GM12878 (cell line): ENCODE data around the gene CACNA1B. TPM values are rescaled to one million over a fixed set of nuclear protein-coding genes. Genes with fewer than 3 reads are reported as not detected.

Experiments used
- ATAC-seq: fragments of 200-7000 bp; cut with Tn5 transposase; 3 replicates; pipeline ENCODE4 v1.9.1; 2020; ENCODE audit warnings: mild to moderate bottlenecking, moderate library complexity
- BruUV-seq: library from RNA; stranded (reverse); fragments of 400-500 nt; replicated peaks from 2 replicates; lab custom pipeline; 2021; lab: Mats Ljungman, UMichigan
- CTCF ChIA-PET: fragments of 300-600 bp; sonication (Branson Sonifier 250); formaldehyde crosslinking; extraction: SDS; loops from one replicate; lab custom pipeline; 2021; ENCODE audit warnings: inconsistent platforms; lab: Yijun Ruan, JAX
- POLR2A ChIA-PET: fragments of 350-600 bp; formaldehyde crosslinking; extraction: SDS; loops from one replicate; lab custom pipeline; 2021; ENCODE audit warnings: inconsistent platforms; lab: Charles Lee
- RAD21 ChIA-PET: fragments of 300-600 bp; sonication (Branson Sonifier 250); formaldehyde crosslinking; loops from one replicate; lab custom pipeline; 2023; ENCODE audit warnings: antibody characterized with exemption; ENCODE audit not compliant: unreplicated experiment; lab: Charles Lee
- SMC1A ChIA-PET: fragments of 300-600 bp; sonication (Branson Sonifier 250); formaldehyde crosslinking; loops from one replicate; lab custom pipeline; 2023; ENCODE audit not compliant: unreplicated experiment, uncharacterized antibody; lab: Charles Lee
- DNase-seq: peaks from one replicate; pipeline ENCODE4 v3.0.0-alpha.2; 2011; ENCODE audit warnings: low read depth, low spot score
- FAIRE-seq: peaks from 3 replicates; lab custom pipeline; 2011; peaks lifted over from hg19 to GRCh38; lab: Jason Lieb, UNC
- H2AFZ ChIP-seq: 2 replicates; pipeline ENCODE4 v1.6.0; 2011; ENCODE audit warnings: low read depth, low read length, control low read depth; ENCODE audit not compliant: control insufficient read depth
- H3K27ac ChIP-seq: 2 replicates; pipeline ENCODE4 v1.5.1; 2011; ENCODE audit warnings: control low read depth; ENCODE audit not compliant: control insufficient read depth, insufficient read depth
- H3K27me3 ChIP-seq, 2 experiments: replicated peaks in 1 of 2; 2 replicates each; pipeline versions ENCODE4 v1.6.0 to v1.6.1; 2011; ENCODE audit warnings: low read length in 1 of 2; ENCODE audit not compliant: control insufficient read depth in 2 of 2, insufficient read depth in 2 of 2
- H3K36me3 ChIP-seq, 2 experiments: 2 replicates each; pipeline ENCODE4 v1.5.1; 2011; ENCODE audit warnings: low read length in 1 of 2; ENCODE audit not compliant: control insufficient read depth in 2 of 2, insufficient read depth in 2 of 2
- H3K4me1 ChIP-seq: 2 replicates; pipeline ENCODE4 v1.6.1; 2011; ENCODE audit warnings: mild to moderate bottlenecking, low read length, moderate library complexity, mixed read lengths; ENCODE audit not compliant: control insufficient read depth, insufficient read depth
- H3K4me2 ChIP-seq: 2 replicates; pipeline ENCODE4 v1.6.0; 2011; ENCODE audit warnings: control low read depth; ENCODE audit not compliant: control insufficient read depth, insufficient read depth
- H3K4me3 ChIP-seq: fragments of 200-600 bp; sonication (generic); 2 replicates; pipeline ENCODE4 v1.5.1; 2016
- H3K79me2 ChIP-seq: 2 replicates; pipeline ENCODE4 v1.6.0; 2011; ENCODE audit warnings: low read length; ENCODE audit not compliant: control insufficient read depth, insufficient read depth
- H3K9ac ChIP-seq: 2 replicates; pipeline ENCODE4 v1.8.0; 2011; ENCODE audit warnings: low read length, control low read depth, mixed read lengths; ENCODE audit not compliant: control insufficient read depth, insufficient read depth
- H3K9me3 ChIP-seq: replicated peaks from 3 replicates; pipeline ENCODE4 v1.5.1; 2011; ENCODE audit warnings: mild to moderate bottlenecking, low read length; ENCODE audit not compliant: control insufficient read depth, insufficient read depth
- H4K20me1 ChIP-seq: 2 replicates; pipeline ENCODE4 v1.6.0; 2011; ENCODE audit not compliant: control insufficient read depth, insufficient read depth
- FOS ChIP-seq: IDR thresholded peaks from 3 replicates; pipeline ENCODE4 v1.6.1; 2011; ENCODE audit warnings: borderline replicate concordance; ENCODE audit not compliant: insufficient read length; ENCODE audit errors: extremely low read depth
- GABPA ChIP-seq: IDR thresholded peaks from 2 replicates; pipeline ENCODE4 v1.6.1; 2014; ENCODE audit warnings: antibody characterized with exemption, low read depth, mild to moderate bottlenecking, inconsistent platforms
- IKZF2 ChIP-seq, 2 experiments: fragments of 450-650 bp; IDR thresholded peaks; 2 replicates each; pipeline ENCODE4 v1.6.1; 2017; ENCODE audit warnings: mild to moderate bottlenecking in 2 of 2, moderate library complexity in 2 of 2
- NFYA ChIP-seq: IDR thresholded peaks from 2 replicates; pipeline ENCODE4 v1.6.1; 2011; ENCODE audit warnings: low read depth, mild to moderate bottlenecking, low read length, improper control_type of control experiment, borderline replicate concordance
- RB1 ChIP-seq: fragments of 450-650 bp; formaldehyde crosslinking; IDR thresholded peaks from 2 replicates; pipeline ENCODE4 v1.6.1; 2017; ENCODE audit warnings: mild to moderate bottlenecking, borderline replicate concordance
- TARDBP ChIP-seq: IDR thresholded peaks from 2 replicates; pipeline ENCODE4 v1.6.1; 2016; ENCODE audit warnings: borderline replicate concordance
- TCF3 ChIP-seq: IDR thresholded peaks from 2 replicates; pipeline ENCODE4 v1.6.1; 2012; ENCODE audit warnings: low read depth, mild to moderate bottlenecking, low read length, borderline replicate concordance; ENCODE audit not compliant: insufficient read depth
- TCF7 ChIP-seq: IDR thresholded peaks from 2 replicates; pipeline ENCODE4 v1.6.1; 2014; ENCODE audit warnings: antibody characterized with exemption, borderline replicate concordance
- WGBS: methylation state at CpG from one replicate; pipeline ENCODE4 v1.1.6; 2016; ENCODE audit warnings: low lambda C conversion rate; ENCODE audit not compliant: insufficient replicate concordance, insufficient coverage; ENCODE audit errors: missing lambda C conversion rate; 5-methylcytosine and 5-hydroxymethylcytosine counted together
- in situ Hi-C: fragments of 300-500 bp; cut with MboI; formaldehyde crosslinking; loops from 9 replicates; pipeline ENCODE4 v1.14.3; 2018; ENCODE audit warnings: mixed read lengths
- intact Hi-C: fragments of 100-400 bp; cut with micrococcal nuclease; formaldehyde crosslinking; loops from one replicate; pipeline ENCODE4 v1.14.2; 2022; ENCODE audit not compliant: unreplicated experiment
- polyA plus RNA-seq, 11 experiments: library from polyadenylated mRNA; depleted of rRNA in 4 of 11; unstranded in 6 of 11; stranded (reverse) in 5 of 11; fragments of >200 nt; fragmentation: Nextera tagmentation in 4 of 11; fragmentation: Illumina TruSeq in 1 of 11; extraction: Ambion mirVana in 4 of 11; extraction: Trizol in 1 of 11; gene quantifications; 1 replicate in 1 of 11; 2 replicates in 10 of 11; pipeline versions ENCODE4 v1.2.1 to v1.2.3, GENCODE V29; 2011 to 2016; ENCODE audit warnings: inconsistent platforms in 2 of 11, missing spikeins in 2 of 11, low read depth in 1 of 11
- total RNA-seq, 4 experiments: library from RNA; depleted of rRNA in 3 of 4; stranded (reverse); fragments of >200 nt in 3 of 4; fragmentation: Illumina TruSeq in 1 of 4; extraction: Trizol in 1 of 4; gene quantifications; 2 replicates each; pipeline versions ENCODE4 v1.2.1 to v1.2.3, GENCODE V29; 2013 to 2021
- TF ChIP-seq, protein P1 (sequence below): fragments of 450-650 bp; IDR thresholded peaks from 2 replicates; pipeline ENCODE4 v1.6.1; 2018; ENCODE audit warnings: mild to moderate bottlenecking, low read depth, moderate library complexity; ENCODE audit not compliant: partially characterized antibody
- TF ChIP-seq, protein P2 (sequence below): fragments of 450-650 bp; IDR thresholded peaks from 2 replicates; pipeline ENCODE4 v1.6.1; 2017; ENCODE audit warnings: borderline replicate concordance

The CACNA1B gene
- total and polyA plus RNA-seq, 10 of the 15 experiments (the other 5 are each of a cell fraction or from before 2014, with no cell fraction given), result 0.01 to 0.03 (median 0.01) TPM; not detected in 7

DNA sequence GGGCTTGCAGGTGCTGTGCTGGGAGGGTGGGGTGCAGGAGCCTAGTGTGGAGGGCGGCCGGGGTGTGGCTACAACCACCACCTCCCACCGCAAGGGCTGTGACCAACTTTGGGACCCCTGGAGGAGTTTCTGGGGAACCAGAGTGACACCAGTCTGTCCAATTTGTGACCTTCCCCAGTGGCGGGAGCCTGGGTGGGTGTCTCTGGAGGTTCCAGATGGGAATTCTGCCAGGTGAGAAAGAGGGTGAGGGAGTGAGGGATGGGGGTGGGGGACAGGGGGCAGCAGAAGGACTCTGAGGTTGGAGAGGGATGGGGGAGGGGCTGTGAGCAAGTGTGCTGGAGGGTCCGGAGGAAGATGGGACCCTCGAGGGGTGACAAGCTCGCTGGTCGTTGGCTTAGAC lies 4.2 kb upstream of the CACNA1B start (continued):
- TF ChIP-seq GABPA, result no peak
- TF ChIP-seq FOS, result no peak
- no peak for TF ChIP-seq TCF7
- TF ChIP-seq IKZF2 (IDR thresholded peaks at IDR 0.05), result no peak
- TF ChIP-seq, protein P1, sequence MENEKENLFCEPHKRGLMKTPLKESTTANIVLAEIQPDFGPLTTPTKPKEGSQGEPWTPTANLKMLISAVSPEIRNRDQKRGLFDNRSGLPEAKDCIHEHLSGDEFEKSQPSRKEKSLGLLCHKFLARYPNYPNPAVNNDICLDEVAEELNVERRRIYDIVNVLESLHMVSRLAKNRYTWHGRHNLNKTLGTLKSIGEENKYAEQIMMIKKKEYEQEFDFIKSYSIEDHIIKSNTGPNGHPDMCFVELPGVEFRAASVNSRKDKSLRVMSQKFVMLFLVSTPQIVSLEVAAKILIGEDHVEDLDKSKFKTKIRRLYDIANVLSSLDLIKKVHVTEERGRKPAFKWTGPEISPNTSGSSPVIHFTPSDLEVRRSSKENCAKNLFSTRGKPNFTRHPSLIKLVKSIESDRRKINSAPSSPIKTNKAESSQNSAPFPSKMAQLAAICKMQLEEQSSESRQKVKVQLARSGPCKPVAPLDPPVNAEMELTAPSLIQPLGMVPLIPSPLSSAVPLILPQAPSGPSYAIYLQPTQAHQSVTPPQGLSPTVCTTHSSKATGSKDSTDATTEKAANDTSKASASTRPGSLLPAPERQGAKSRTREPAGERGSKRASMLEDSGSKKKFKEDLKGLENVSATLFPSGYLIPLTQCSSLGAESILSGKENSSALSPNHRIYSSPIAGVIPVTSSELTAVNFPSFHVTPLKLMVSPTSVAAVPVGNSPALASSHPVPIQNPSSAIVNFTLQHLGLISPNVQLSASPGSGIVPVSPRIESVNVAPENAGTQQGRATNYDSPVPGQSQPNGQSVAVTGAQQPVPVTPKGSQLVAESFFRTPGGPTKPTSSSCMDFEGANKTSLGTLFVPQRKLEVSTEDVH, result no peak

DNA sequence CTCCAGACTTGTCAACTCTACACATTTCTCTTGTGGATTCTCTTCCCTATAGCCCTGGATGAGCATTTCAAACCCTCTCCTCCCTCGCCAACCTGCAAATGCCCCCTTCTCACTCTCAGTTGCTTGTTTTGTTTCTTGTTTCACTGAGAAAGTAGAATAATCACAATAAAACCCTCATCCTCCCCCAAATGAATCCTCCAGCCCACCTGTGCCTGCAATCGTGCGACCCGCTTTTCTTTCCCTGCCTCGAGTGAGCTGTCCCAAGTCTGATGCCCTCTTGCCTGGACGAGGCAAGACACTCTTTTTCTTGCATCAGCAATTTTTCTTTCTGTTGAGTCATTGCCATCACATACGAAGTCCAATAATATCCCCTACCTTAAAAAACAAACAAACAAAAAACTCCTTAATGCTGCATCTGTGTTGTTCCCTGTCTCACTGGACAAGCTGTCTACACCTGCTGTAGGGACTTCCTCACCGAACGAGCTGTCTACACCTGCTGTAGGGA lies 3.7 kb upstream of the CACNA1B start:
- intact Hi-C loops, result no loop called here
- 40% methylated on average over 8 of the region's 9 CpGs for WGBS

More for the DNA sequence above, 3.7 kb upstream of the CACNA1B start:
- no TSS peak for BruUV-seq
- no peaks in the 10 kb centered on the region; the same call in 2 of the 3 replicates for H3K9me3 ChIP-seq
- H3K79me2 ChIP-seq, result no peaks in the 10 kb centered on the region
- in situ Hi-C loops, result no loop called here
- no peak overlapping the region for H3K27ac ChIP-seq
- ATAC-seq (no peak), FAIRE-seq (no peak), DNase-seq (no peak)
- CTCF ChIA-PET, result no interaction called here
- H3K4me1 ChIP-seq, result no peaks in the 10 kb centered on the region
- POLR2A ChIA-PET, result no interaction called here
- H4K20me1 ChIP-seq, result no peaks in the 10 kb centered on the region
- no peak overlapping the region for H2AFZ ChIP-seq
- H3K36me3 ChIP-seq, result no peaks in the 10 kb centered on the region
- H3K27me3 ChIP-seq, result no peaks in the 10 kb centered on the region; a peak in 2 of 4 replicates
- RAD21 ChIA-PET, result no interaction called here
- no peak overlapping the region for H3K9ac ChIP-seq
- no peak for TF ChIP-seq TARDBP
- TF ChIP-seq NFYA, result no peak
- TF ChIP-seq, protein P2, sequence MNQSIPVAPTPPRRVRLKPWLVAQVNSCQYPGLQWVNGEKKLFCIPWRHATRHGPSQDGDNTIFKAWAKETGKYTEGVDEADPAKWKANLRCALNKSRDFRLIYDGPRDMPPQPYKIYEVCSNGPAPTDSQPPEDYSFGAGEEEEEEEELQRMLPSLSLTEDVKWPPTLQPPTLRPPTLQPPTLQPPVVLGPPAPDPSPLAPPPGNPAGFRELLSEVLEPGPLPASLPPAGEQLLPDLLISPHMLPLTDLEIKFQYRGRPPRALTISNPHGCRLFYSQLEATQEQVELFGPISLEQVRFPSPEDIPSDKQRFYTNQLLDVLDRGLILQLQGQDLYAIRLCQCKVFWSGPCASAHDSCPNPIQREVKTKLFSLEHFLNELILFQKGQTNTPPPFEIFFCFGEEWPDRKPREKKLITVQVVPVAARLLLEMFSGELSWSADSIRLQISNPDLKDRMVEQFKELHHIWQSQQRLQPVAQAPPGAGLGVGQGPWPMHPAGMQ, result no peak
- no peak for TF ChIP-seq RB1
- no peak for TF ChIP-seq TCF3
- SMC1A ChIA-PET, result no interaction called here
- no peak overlapping the region for H3K4me2 ChIP-seq
- H3K4me3 ChIP-seq, result no peak overlapping the region
